Natural killer cell (primary cell): ENCODE measurements around the gene ICAM2. TPM values are rescaled to one million over a fixed set of nuclear protein-coding genes. Genes with fewer than 3 reads are reported as not detected.

Experiments used
- ATAC-seq, 3 donors: fragments of 150-1000 bp in 2 of 3; fragments of 200-7000 bp in 1 of 3; cut with Tn5 transposase; 1 replicate in 1 of 3; 2 replicates in 2 of 3; pipeline ENCODE4 v1.10.0; 2021; ENCODE audit warnings: mild to moderate bottlenecking in 2 of 3, moderate library complexity in 2 of 3
- DNase-seq, 2 donors: peaks; one replicate each; pipeline versions ENCODE4 v3.0.0 to v3.0.0-alpha.2; 2013 to 2021; ENCODE audit warnings: mixed read lengths in 1 of 2
- H3K27ac ChIP-seq: one replicate; pipeline ENCODE4 v1.5.1; 2013; ENCODE audit warnings: mild to moderate bottlenecking, low read length
- H3K27me3 ChIP-seq: one replicate; pipeline ENCODE4 v1.6.1; 2013; ENCODE audit warnings: low read length; ENCODE audit not compliant: control insufficient read depth, insufficient read depth
- H3K36me3 ChIP-seq: one replicate; pipeline ENCODE4 v1.6.1; 2013; ENCODE audit warnings: low read length; ENCODE audit not compliant: control insufficient read depth, insufficient read depth
- H3K4me1 ChIP-seq: one replicate; pipeline ENCODE4 v1.6.1; 2013; ENCODE audit warnings: low read length; ENCODE audit not compliant: control insufficient read depth, insufficient read depth
- H3K4me3 ChIP-seq: one replicate; pipeline ENCODE4 v1.5.1; 2013; ENCODE audit warnings: low read length
- H3K9me3 ChIP-seq: one replicate; pipeline ENCODE4 v1.6.1; 2013; ENCODE audit warnings: low read length; ENCODE audit not compliant: control insufficient read depth, insufficient read depth
- H3K27ac Mint-ChIP-seq, 2 donors: one replicate each; pipeline ENCODE4 v1.8.0; 2022; ENCODE audit warnings: mild to moderate bottlenecking in 2 of 2, mixed read lengths in 2 of 2, moderate library complexity in 1 of 2
- H3K27me3 Mint-ChIP-seq, 2 donors: one replicate each; pipeline ENCODE4 v1.8.0; 2022; ENCODE audit warnings: low read depth in 2 of 2, mixed read lengths in 2 of 2
- H3K36me3 Mint-ChIP-seq: one replicate; pipeline ENCODE4 v1.8.0; 2022; ENCODE audit warnings: mixed read lengths
- H3K4me1 Mint-ChIP-seq, 2 donors: one replicate each; pipeline ENCODE4 v1.8.0; 2022; ENCODE audit warnings: mixed read lengths in 2 of 2
- H3K4me3 Mint-ChIP-seq: one replicate; pipeline ENCODE4 v1.8.0; 2022; ENCODE audit warnings: mild to moderate bottlenecking, moderate library complexity, mixed read lengths
- H3K9me3 Mint-ChIP-seq, 2 donors: one replicate each; pipeline ENCODE4 v1.8.0; 2022; ENCODE audit warnings: mixed read lengths in 2 of 2
- WGBS: methylation state at CpG from one replicate; pipeline ENCODE4 v1.1.7; 2013; ENCODE audit warnings: missing lambda C conversion rate; ENCODE audit not compliant: insufficient coverage; 5-methylcytosine and 5-hydroxymethylcytosine counted together
- intact Hi-C: fragments of 100-400 bp; cut with micrococcal nuclease; formaldehyde crosslinking; loops from one replicate; pipeline ENCODE4 v1.14.2; 2022
- total RNA-seq, 4 donors: library from RNA; stranded (reverse); fragments of 120-200 nt in 1 of 4; gene quantifications; one replicate each; pipeline versions ENCODE4 v1.2.3 to v1.2.4, GENCODE V29; 2013 to 2022
- TF ChIP-seq, protein P1 (sequence below): fragments of 200-600 bp; IDR thresholded peaks from one replicate; pipeline ENCODE4 v1.8.0; 2022; ENCODE audit warnings: antibody characterized with exemption

The ICAM2 gene
- total RNA-seq, 3 donors from 2014 or later (not counting 1 experiment from before 2014, with no cell fraction given) = 73.2 to 91.0 (median 78.0) TPM

DNA sequence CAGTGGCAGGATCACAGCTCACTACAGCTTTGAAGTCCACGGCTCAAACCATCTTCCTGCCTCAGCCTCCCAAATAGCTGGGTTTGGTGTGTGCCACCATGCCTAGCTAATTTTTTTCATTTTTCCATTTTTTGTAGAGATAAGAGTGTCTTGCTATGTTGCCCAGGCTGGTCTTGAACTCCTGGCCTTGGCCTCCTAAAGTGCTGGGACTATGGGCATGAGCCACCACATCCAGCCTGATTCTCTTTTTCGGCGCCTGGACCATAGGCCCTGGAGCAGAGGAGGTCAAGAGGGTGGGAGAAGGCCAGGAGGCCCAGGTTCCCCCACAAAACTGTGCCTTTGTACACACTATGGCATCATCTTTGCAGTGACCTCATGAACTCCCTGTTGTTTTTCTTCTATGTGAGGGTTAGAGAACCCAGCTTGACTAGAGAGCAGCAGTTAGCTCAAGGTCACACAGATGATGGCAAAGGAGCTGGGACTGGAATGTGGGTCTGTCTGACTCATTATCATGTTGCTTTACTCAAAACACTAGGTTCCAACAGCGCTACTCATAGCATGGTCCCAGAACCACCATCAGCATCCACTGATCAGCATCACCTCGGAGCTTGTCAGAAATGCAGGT lies 64.0 kb downstream of the ICAM2 start:
- TF ChIP-seq, protein P1, sequence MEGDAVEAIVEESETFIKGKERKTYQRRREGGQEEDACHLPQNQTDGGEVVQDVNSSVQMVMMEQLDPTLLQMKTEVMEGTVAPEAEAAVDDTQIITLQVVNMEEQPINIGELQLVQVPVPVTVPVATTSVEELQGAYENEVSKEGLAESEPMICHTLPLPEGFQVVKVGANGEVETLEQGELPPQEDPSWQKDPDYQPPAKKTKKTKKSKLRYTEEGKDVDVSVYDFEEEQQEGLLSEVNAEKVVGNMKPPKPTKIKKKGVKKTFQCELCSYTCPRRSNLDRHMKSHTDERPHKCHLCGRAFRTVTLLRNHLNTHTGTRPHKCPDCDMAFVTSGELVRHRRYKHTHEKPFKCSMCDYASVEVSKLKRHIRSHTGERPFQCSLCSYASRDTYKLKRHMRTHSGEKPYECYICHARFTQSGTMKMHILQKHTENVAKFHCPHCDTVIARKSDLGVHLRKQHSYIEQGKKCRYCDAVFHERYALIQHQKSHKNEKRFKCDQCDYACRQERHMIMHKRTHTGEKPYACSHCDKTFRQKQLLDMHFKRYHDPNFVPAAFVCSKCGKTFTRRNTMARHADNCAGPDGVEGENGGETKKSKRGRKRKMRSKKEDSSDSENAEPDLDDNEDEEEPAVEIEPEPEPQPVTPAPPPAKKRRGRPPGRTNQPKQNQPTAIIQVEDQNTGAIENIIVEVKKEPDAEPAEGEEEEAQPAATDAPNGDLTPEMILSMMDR = no peak
- 92% methylated on average over 5 of the region's 5 CpGs for WGBS
- no peaks in the 10 kb centered on the region for H3K36me3 ChIP-seq
- Mint-ChIP-seq H3K27ac (no peak overlapping the region), H3K4me1 (peaks cover 16 to 26% of the 10 kb centered on the region in 2 donors), H3K9me3 (no peaks in the 10 kb centered on the region), H3K4me3 (no peak overlapping the region), H3K36me3 (no peaks in the 10 kb centered on the region), H3K27me3 (no peaks in the 10 kb centered on the region)
- peaks cover 39% of the 10 kb centered on the region for H3K4me1 ChIP-seq
- intact Hi-C loops = no loop called here
- no peak for DNase-seq
- ATAC-seq = no peak
- no peaks in the 10 kb centered on the region for H3K27me3 ChIP-seq
- no peaks in the 10 kb centered on the region for H3K9me3 ChIP-seq
- no peak overlapping the region for H3K4me3 ChIP-seq
- H3K27ac ChIP-seq = no peak overlapping the region

DNA sequence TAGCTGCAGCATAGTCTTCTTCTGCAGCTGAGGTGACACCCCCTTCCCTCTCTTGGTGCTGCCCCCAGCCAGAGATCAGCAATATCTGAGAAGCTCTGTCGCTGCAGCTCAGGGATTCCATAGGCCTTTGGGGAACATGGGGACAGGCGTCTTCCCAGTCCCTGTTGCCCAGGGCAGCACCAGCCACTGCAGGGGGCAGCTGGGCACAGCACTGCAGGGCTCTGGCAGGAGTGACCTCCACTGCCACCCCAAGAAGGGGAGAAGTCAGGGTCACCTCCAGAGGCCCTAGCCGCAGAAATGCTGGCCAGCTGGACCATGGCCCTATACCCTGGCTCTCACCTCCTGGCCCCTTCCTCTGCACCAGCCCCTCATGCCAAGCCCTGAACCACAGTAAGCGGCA lies 64.6 kb downstream of the ICAM2 start:
- H3K27ac ChIP-seq = no peak overlapping the region
- H3K27me3 ChIP-seq = no peaks in the 10 kb centered on the region
- no peaks in the 10 kb centered on the region for H3K27me3 Mint-ChIP-seq
- no peak overlapping the region for H3K4me3 ChIP-seq
- 96% methylated on average over 4 of the region's 4 CpGs for WGBS
- no peak overlapping the region for H3K4me3 Mint-ChIP-seq
- intact Hi-C loops = no loop called here
- H3K4me1 Mint-ChIP-seq = peaks cover 14 to 22% of the 10 kb centered on the region in 2 donors
- H3K36me3 ChIP-seq = no peaks in the 10 kb centered on the region
- ATAC-seq = no peak
- H3K9me3 Mint-ChIP-seq = no peaks in the 10 kb centered on the region
- DNase-seq = no peak
- H3K36me3 Mint-ChIP-seq = no peaks in the 10 kb centered on the region
- peak overlapping the region in 1 of 2 donors; percentile 1 for H3K27ac Mint-ChIP-seq
- TF ChIP-seq, protein P1 = no peak
- H3K9me3 ChIP-seq = no peaks in the 10 kb centered on the region
- H3K4me1 ChIP-seq = peaks cover 34% of the 10 kb centered on the region

DNA sequence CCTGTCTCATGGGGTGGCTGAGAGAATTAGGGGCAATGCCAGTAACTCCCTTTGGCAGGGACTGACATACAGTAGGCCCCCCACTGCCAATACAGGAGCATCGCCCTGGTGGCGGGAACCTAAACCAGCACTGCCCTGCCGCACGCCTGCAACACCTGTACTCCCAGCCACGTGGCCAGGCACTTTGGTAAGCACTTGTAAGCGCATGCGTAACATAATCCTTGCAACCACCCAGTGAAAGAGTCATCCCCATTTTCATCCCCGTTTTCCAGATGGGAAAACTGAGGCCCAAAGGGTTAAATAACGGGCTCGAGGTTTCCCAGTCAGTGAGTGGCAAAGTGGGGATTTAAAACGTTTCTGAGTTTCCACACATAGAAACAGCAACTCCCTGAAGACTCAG lies 65.2 kb downstream of the ICAM2 start:
- Mint-ChIP-seq H3K36me3 (no peaks in the 10 kb centered on the region), H3K27ac (peak overlapping the region in 1 of 2 donors; percentile 93), H3K4me3 (no peak overlapping the region), H3K4me1 (peaks cover 14 to 22% of the 10 kb centered on the region in 2 donors), H3K9me3 (no peaks in the 10 kb centered on the region), H3K27me3 (no peaks in the 10 kb centered on the region)
- Histone ChIP-seq H3K4me1 (peaks cover 35% of the 10 kb centered on the region), H3K9me3 (no peaks in the 10 kb centered on the region), H3K4me3 (no peak overlapping the region), H3K27me3 (no peaks in the 10 kb centered on the region), H3K27ac (no peak overlapping the region), H3K36me3 (no peaks in the 10 kb centered on the region)
- ATAC-seq (no peak), DNase-seq (no peak)
- intact Hi-C loops = no loop called here
- TF ChIP-seq, protein P1 = no peak
- WGBS = 87% methylated on average over 11 of the region's 11 CpGs
